Endometrial microvascular endothelial cells (primary cell): Measurements from ENCODE around the gene GNG7. TPM values are rescaled to one million over a fixed set of nuclear protein-coding genes. Genes with fewer than 3 reads are reported as not detected.

Source experiments
- in situ Hi-C: cut with HindIII; loops from 2 replicates; pipeline ENCODE4 v1.10.0; 2017; ENCODE audit warnings: low sequenced_read_pairs, low pct_unique_long_range_greater_than_20kb; ENCODE audit errors: inconsistent ontology term
- total RNA-seq: library from RNA; depleted of rRNA; stranded (reverse); fragments of >200 nt; gene quantifications from one replicate; pipeline ENCODE4 v1.2.3, GENCODE V29; 2015; ENCODE audit errors: inconsistent ontology term

Gene GNG7
- total RNA-seq, 1 donor from 2014 or later = not detected

DNA sequence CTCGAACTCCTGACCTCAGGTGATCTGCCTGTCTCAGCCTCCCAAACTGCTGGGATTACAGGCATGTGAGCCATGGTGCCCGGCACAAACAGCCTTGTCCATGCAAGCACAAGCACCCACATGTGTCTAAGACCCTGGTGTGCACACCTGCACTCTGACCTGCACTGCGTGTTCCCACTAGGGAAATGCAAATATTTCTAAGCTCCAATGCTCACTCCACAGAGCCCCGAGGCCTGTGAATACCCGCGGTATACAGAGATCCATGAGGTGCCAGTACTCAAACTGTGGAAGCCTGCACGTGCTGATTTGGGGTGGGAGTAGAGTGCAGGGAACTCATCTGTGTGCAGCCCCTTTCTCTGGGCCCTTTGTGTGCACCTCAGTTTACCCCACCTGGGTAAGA, 211.8 kb downstream of the GNG7 start:
- in situ Hi-C loops = no loop called here

DNA sequence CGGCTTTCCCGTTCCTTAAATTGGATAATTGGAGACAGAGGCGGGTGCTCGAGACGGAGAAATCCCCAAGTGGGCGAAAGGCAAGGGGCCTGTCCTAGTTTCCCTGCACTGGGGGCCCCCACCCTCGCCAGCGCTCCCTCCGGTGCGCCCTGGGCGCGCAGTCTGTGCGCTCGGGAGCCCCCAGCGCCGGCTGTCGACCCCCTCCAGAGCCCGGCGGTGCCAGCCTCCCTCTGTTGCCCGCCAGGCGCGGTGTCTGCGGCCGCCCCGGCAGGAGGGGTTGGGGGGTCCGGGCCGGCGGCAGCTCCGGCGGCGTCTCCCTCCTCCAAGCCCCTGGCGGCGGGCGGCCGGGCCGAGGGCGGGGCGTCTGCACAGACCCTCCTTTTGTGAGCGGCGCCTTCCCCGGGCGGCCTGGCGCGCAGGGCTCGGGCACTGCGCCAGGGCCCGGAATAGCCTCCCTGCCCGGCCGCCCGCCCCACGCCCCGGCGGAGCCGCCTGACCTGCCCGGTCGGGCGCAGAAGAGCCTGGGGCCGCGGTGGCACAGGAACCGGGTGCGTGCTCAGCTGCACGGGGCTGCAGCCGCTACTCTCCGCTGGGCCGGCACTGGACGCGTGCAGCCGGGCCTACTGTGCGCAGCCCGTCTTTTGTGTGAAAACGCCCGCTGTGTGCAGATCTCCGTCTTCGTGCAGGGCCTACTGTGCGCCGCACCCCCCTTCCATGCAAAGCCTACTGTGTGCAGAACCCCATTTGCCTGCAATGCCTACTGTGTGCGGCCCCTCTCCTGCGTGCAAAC, 213.4 kb downstream of the GNG7 start:
- in situ Hi-C loops = no loop called here

GRCh38 chr19:2488405-2488941, 214.0 kb downstream of the GNG7 start:
- in situ Hi-C loops = no loop called here

GRCh38 chr19:2487842-2488241, 214.7 kb downstream of the GNG7 start:
- in situ Hi-C loops = no loop called here

GRCh38 chr19:2487090-2487489, 215.4 kb downstream of the GNG7 start:
- in situ Hi-C loops = no loop called here

GRCh38 chr19:2485428-2485827, 217.1 kb downstream of the GNG7 start:
- in situ Hi-C loops = no loop called here

DNA sequence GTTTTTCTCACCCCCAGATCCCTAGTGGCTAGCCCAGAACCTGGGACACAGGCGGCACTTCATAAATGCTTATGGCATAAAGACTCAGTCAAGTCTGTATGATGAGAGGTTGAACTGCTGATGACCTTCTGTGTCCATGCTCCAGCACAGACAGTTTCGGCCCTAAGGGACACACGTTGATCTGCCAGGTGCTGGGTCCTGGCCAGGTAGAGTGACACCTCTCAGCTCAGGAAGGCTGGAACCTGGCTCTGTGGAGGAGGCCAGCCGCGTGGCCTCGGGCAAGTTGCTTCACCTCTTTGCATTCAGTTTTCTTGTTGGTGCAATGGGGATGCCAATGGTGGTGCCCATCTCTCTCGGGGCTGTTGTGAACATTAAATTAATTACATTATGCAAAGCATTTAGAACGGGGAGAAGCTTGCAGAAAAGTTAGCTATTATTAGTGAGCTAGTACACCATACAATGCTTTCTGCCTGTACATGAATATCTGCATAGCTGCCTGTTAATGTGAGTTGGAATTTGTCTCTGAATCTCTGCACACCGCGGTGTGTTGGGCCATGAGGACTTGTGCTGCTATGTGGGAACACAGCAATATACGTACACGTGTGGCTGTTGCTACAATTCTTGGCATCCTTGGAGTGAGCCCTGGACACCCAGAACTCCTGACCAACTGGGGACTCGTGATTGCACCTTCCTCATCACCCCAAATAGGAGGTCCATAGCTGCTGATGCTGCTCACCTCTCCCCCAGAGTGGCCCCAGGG, 218.1 kb downstream of the GNG7 start:
- in situ Hi-C loops = no loop called here

- in situ Hi-C loops = no loop called here
Observed at GRCh38 chr19:2483484-2484151, 218.9 kb downstream of the GNG7 start.

DNA sequence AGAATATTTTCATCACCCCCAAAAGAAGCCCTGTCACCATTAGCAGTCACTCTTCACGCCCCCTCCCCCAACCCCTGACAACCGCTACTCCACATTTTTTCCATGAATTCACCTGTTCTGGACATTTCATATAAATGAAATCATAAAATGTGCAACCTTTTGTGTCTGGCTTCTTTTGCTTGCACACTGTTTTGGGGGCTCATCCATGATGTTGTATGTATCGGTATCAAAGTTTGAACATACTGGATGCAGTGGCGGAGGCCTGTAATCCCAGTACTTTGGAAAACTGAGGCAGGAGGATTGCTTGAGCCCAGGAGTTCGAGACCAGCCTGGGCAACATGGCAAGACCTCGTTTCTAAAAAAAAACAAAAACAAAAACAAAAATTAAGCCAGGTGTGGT, 219.4 kb downstream of the GNG7 start:
- in situ Hi-C loops = no loop called here

DNA sequence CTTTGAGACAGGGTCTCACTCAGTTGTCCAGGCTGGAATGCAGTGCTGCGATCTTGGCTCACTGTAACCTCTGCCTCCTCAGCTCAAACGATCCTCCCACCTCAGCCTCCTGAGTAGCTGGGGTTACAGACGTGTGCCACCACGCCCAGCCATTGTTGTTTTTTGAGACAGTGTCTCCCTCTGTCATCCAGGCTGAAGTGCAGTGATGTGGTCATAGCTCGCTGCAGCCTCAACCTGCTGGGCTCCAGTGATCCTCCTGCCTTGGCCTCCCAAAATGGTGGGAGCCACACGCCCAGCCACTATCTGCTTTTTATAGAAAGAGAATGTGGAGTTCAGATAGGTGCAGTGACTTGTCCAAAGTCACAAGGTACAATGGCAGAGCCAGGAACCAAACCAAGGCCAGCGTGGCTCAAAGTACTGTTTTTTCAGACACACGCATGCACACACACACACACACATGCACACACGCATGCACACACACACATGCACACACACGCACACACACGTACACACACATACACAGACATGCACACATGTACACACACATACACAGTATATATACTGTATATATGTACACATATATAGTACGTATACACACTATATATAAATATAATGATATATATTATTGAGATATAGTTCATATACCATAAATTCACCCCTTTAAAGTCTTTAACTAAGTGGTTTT, 220.0 kb downstream of the GNG7 start:
- in situ Hi-C loops = no loop called here

DNA sequence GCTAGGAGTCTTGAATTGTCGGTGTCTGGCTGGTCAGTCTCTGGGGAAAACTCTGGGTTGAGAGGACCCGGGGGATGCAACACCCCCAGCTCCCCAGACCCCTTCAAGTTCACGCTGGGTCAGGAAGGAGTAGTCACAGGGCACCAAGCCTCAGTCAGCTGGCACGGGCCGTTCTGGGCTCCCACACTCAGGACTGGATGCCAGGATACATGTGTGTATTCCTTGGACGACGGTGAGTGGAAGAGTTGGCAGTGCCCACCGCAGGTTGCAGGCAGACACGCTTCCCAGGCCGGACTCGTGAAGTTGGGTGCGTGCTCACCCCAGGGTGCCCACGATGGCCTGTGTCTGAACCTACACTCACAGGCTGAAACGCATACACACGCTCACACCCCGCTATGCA, 221.0 kb downstream of the GNG7 start:
- in situ Hi-C loops = no loop called here

GRCh38 chr19:2479556-2480194, 222.8 kb downstream of the GNG7 start:
- in situ Hi-C loops = no loop called here

GRCh38 chr19:2478756-2479555, 223.5 kb downstream of the GNG7 start:
- in situ Hi-C loops = no loop called here

- in situ Hi-C loops = no loop called here
Observed at GRCh38 chr19:2478278-2478755, 224.2 kb downstream of the GNG7 start.

DNA sequence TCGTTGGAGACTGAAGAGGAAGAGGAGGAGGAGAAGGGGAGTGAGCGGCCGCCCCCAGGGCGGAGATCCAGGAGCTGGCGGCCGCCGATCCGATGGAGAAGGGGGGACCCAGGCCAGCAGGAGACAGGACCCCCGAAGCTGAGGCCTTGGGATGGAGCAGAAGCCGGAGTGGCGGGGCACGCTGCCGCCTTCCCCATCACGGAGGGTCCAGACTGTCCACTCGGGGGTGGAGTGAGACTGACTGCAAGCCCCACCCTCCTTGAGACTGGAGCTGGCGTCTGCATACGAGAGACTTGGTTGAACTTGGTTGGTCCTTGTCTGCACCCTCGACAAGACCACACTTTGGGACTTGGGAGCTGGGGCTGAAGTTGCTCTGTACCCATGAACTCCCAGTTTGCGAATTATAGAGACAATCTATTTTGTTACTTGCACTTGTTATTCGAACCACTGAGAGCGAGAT, 224.7 kb downstream of the GNG7 start:
- in situ Hi-C loops = no loop called here

DNA sequence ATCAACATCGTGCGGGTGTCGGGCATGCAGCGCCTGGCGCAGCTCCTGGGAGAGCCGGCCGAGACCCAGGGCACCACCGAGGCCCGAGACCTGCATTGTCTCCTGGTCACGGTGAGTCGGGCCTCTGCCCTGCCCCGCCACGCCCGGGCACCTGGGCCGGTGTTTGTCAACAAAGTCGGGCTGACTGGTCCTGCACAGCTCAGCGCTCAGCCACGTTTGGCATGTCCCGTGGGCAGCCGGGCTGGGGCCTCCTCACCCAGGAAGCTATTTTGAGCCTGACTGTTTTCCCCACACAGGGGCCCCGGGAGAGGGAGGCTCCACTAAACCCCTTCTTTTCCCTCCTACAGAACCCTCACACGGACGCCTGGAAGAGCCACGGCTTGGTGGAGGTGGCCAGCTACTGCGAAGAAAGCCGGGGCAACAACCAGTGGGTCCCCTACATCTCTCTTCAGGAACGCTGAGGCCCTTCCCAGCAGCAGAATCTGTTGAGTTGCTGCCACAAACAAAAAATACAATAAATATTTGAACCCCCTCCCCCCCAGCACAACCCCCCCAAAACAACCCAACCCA, 225.3 kb downstream of the GNG7 start:
- in situ Hi-C loops = no loop called here

- in situ Hi-C loops = no loop called here
Observed at GRCh38 chr19:2476451-2477140, 225.9 kb downstream of the GNG7 start.
